Right cardiac atrium (tissue), 5 donors: Measurements from ENCODE around the gene BUD31. TPM values are rescaled to one million over a fixed set of nuclear protein-coding genes. Genes with fewer than 3 reads are reported as not detected.
A peak's percentile ranks its signal among the peaks of the same experiment; 100 is the strongest.

Experiments used
- ATAC-seq, 2 donors: fragments of 200-7000 bp; cut with Tn5 transposase; one replicate each; pipeline versions ENCODE4 v1.8.0 to v1.9.1; 2020; ENCODE audit warnings: moderate library complexity in 2 of 2, mild to moderate bottlenecking in 1 of 2
- DNase-seq, 3 donors: peaks; one replicate each; pipeline ENCODE4 v3.0.0-alpha.2; 2020
- H3K27ac ChIP-seq: one replicate; pipeline ENCODE4 v1.5.1; 2013; ENCODE audit warnings: mild to moderate bottlenecking, low read length, control low read depth, moderate library complexity
- H3K27me3 ChIP-seq: one replicate; pipeline ENCODE4 v1.6.1; 2013; ENCODE audit not compliant: control insufficient read depth, insufficient read depth
- H3K4me1 ChIP-seq: one replicate; pipeline ENCODE4 v1.6.1; 2013; ENCODE audit warnings: low read length; ENCODE audit not compliant: control insufficient read depth, insufficient read depth
- H3K4me3 ChIP-seq: one replicate; pipeline ENCODE4 v1.5.1; 2013; ENCODE audit warnings: low read length, control low read depth
- H3K9me3 ChIP-seq: one replicate; pipeline ENCODE4 v1.6.1; 2013; ENCODE audit warnings: low read length; ENCODE audit not compliant: control insufficient read depth
- WGBS: extraction: QIAGEN DNeasy Blood & Tissue Kit; methylation state at CpG from one replicate; pipeline ENCODE4 v1.1.7; 2013; 5-methylcytosine and 5-hydroxymethylcytosine counted together
- intact Hi-C, 4 donors: fragments of 100-400 bp; cut with DNase I; formaldehyde crosslinking; loops; one replicate each; pipeline versions ENCODE4 v1.11.0 to v1.14.0; 2022 to 2023
- polyA plus RNA-seq: library from polyadenylated mRNA; stranded (reverse); fragments of 200-250 nt; gene quantifications from one replicate; pipeline ENCODE4 v1.2.3, GENCODE V29; 2013
- total RNA-seq, 4 donors: library from RNA; stranded (reverse); fragmentation: NEBNext Ultra II Directional; extraction: Animal tissue kit (Norgen Biotek cat#: 25700); gene quantifications; one replicate each; pipeline ENCODE4 v1.2.1, GENCODE V29; 2021
- donor health status: healthy with polysubstance abuse.
- donor health status: DM: no; HTN: yes; CAD: no.
- donor health status: DM: no; HTN: no; CAD: no.
- donor health status: DM: no; HTN: yes; CAD: no; lungs with severe emphysema.
- donor health status: DM: yes; HTN: yes; CAD: no.

Gene BUD31
- total and polyA plus RNA-seq, 5 donors: 37.8 to 65.1 (median 44.2) TPM

- WGBS: 74% methylated on average over 26 of the region's 26 CpGs
- no peaks in the 10 kb centered on the region for H3K9me3 ChIP-seq
- H3K4me3 ChIP-seq: no peak overlapping the region
- intact Hi-C loops: no loop called here
- H3K4me1 ChIP-seq: no peaks in the 10 kb centered on the region
- H3K27me3 ChIP-seq: no peaks in the 10 kb centered on the region
- no peak overlapping the region for H3K27ac ChIP-seq
- DNase-seq: peak in 1 of 3 donors; percentile 36
- peak in 1 of 2 donors; percentile 7 for ATAC-seq
Observed at GRCh38 chr7:99457650-99458493, 49.1 kb downstream of the BUD31 start.

- Histone ChIP-seq H3K9me3 (no peaks in the 10 kb centered on the region), H3K4me3 (no peak overlapping the region), H3K27me3 (no peaks in the 10 kb centered on the region), H3K27ac (no peak overlapping the region), H3K4me1 (no peaks in the 10 kb centered on the region)
- ATAC-seq: no peak
- no peak for DNase-seq
- intact Hi-C loops: no loop called here
- 91% methylated on average over 8 of the region's 8 CpGs for WGBS
Observed at GRCh38 chr7:99459087-99459486, 50.3 kb downstream of the BUD31 start.

- 63% methylated on average over 11 of the region's 11 CpGs for WGBS
- Histone ChIP-seq H3K9me3 (no peaks in the 10 kb centered on the region), H3K4me3 (no peak overlapping the region), H3K27ac (peak overlapping the region; percentile 25), H3K27me3 (no peaks in the 10 kb centered on the region), H3K4me1 (peaks cover 2% of the 10 kb centered on the region)
- ATAC-seq (peak in 1 of 2 donors; percentile 7), DNase-seq (no peak)
- intact Hi-C loops: no loop called here
Observed at GRCh38 chr7:99460651-99461050, 51.9 kb downstream of the BUD31 start.

- intact Hi-C loops: no loop called here
- 89% methylated on average over 2 of the region's 2 CpGs for WGBS
- ATAC-seq: no peak
- H3K9me3 ChIP-seq: no peaks in the 10 kb centered on the region
- no peak for DNase-seq
- no peak overlapping the region for H3K27ac ChIP-seq
- no peak overlapping the region for H3K4me3 ChIP-seq
- no peaks in the 10 kb centered on the region for H3K27me3 ChIP-seq
- peaks cover 2% of the 10 kb centered on the region for H3K4me1 ChIP-seq
Observed at GRCh38 chr7:99461221-99461620, 52.5 kb downstream of the BUD31 start.

- H3K9me3 ChIP-seq: no peaks in the 10 kb centered on the region
- peak overlapping the region; percentile 76 for H3K4me3 ChIP-seq
- ATAC-seq: peak in 1 of 2 donors; percentile 6
- intact Hi-C loops: no loop called here
- H3K27me3 ChIP-seq: no peaks in the 10 kb centered on the region
- WGBS: 6% methylated on average over 9 of the region's 9 CpGs
- DNase-seq: no peak
- peaks cover 2% of the 10 kb centered on the region for H3K4me1 ChIP-seq
- peak overlapping the region; percentile 92 for H3K27ac ChIP-seq
Observed at GRCh38 chr7:99465421-99465768, 56.6 kb downstream of the BUD31 start.

GRCh38 chr7:99468336-99468918 is 59.7 kb downstream of the BUD31 start:
- Histone ChIP-seq H3K4me1 (peaks cover 3% of the 10 kb centered on the region), H3K27me3 (no peaks in the 10 kb centered on the region), H3K9me3 (no peaks in the 10 kb centered on the region), H3K4me3 (no peak overlapping the region), H3K27ac (no peak overlapping the region)
- DNase-seq (no peak), ATAC-seq (no peak)
- 88% methylated on average over 29 of the region's 29 CpGs for WGBS
- intact Hi-C loops: no loop called here

Other genes with a start within 250 kb of the BUD31 start
- gene KPNA7, start 200.9 kb upstream of the BUD31 start, total RNA-seq: not detected
- gene KPNA7, start 200.9 kb upstream of the BUD31 start, polyA plus RNA-seq: not detected
- gene MYH16, start 136.1 kb upstream of the BUD31 start, total RNA-seq: not detected
- gene MYH16, start 136.1 kb upstream of the BUD31 start, polyA plus RNA-seq: not detected
- 100 to 1,000 TPM; 106 to 126 (median 121) TPM for gene ARPC1A, start 83.1 kb upstream of the BUD31 start, total RNA-seq
- 148 TPM for gene ARPC1A, start 83.1 kb upstream of the BUD31 start, polyA plus RNA-seq
- 10 to 100 TPM; 35.5 to 65.1 (median 56.6) TPM for gene ARPC1B, start 34.2 kb upstream of the BUD31 start, total RNA-seq
- 52.9 TPM for gene ARPC1B, start 34.2 kb upstream of the BUD31 start, polyA plus RNA-seq
- gene PDAP1, start 372 bp upstream of the BUD31 start, total RNA-seq: 10 to 100 TPM; 85.9 to 95.9 (median 90.1) TPM
- 167 TPM for gene PDAP1, start 372 bp upstream of the BUD31 start, polyA plus RNA-seq
- gene PTCD1, start 29.8 kb downstream of the BUD31 start, total RNA-seq: 1 to 10 TPM; 3.1 to 4.4 (median 3.2) TPM
- 3.0 TPM for gene PTCD1, start 29.8 kb downstream of the BUD31 start, polyA plus RNA-seq
- gene CPSF4, start 30.0 kb downstream of the BUD31 start, total RNA-seq: 10 to 100 TPM; 17.3 to 21.9 (median 18.8) TPM
- gene CPSF4, start 30.0 kb downstream of the BUD31 start, polyA plus RNA-seq: 16.2 TPM
- gene ATP5MF, start 57.2 kb downstream of the BUD31 start, total RNA-seq: 100 to 1,000 TPM; 525 to 746 (median 627) TPM
- gene ATP5MF, start 57.2 kb downstream of the BUD31 start, polyA plus RNA-seq: 3,968 TPM
- 1 to 10 TPM; 3.5 to 6.4 (median 3.8) TPM for gene ZNF789, start 63.9 kb downstream of the BUD31 start, total RNA-seq
- gene ZNF789, start 63.9 kb downstream of the BUD31 start, polyA plus RNA-seq: 2.9 TPM
- 10 to 100 TPM; 17.1 to 20.5 (median 19.7) TPM for gene ZNF394, start 91.3 kb downstream of the BUD31 start, total RNA-seq
- 16.7 TPM for gene ZNF394, start 91.3 kb downstream of the BUD31 start, polyA plus RNA-seq
- 1 to 10 TPM; 6.1 to 7.1 (median 6.3) TPM for gene ZKSCAN5, start 95.7 kb downstream of the BUD31 start, total RNA-seq
- gene ZKSCAN5, start 95.7 kb downstream of the BUD31 start, polyA plus RNA-seq: 3.0 TPM
- gene FAM200A, start 143.1 kb downstream of the BUD31 start, total RNA-seq: 1 to 10 TPM; 4.7 to 6.1 (median 5.5) TPM
- 6.7 TPM for gene FAM200A, start 143.1 kb downstream of the BUD31 start, polyA plus RNA-seq
- gene ZNF655, start 149.7 kb downstream of the BUD31 start, total RNA-seq: 10 to 100 TPM; 37.8 to 45.5 (median 39.8) TPM
- gene ZNF655, start 149.7 kb downstream of the BUD31 start, polyA plus RNA-seq: 31.5 TPM
- gene TMEM225B, start 189.3 kb downstream of the BUD31 start, total RNA-seq: under 1 TPM; 0.21 to 0.40 (median 0.37) TPM
- gene TMEM225B, start 189.3 kb downstream of the BUD31 start, polyA plus RNA-seq: 0.41 TPM
- 1 to 10 TPM; 8.1 to 9.6 (median 8.6) TPM for gene ZSCAN25, start 208.0 kb downstream of the BUD31 start, total RNA-seq
- 3.8 TPM for gene ZSCAN25, start 208.0 kb downstream of the BUD31 start, polyA plus RNA-seq